Esophagus squamous epithelium (tissue), 4 donors: Measurements from ENCODE around the gene DGKB.

Experiments
- CTCF ChIP-seq, 6 experiments: fragments of 450-650 bp in 4 of 6; fragments of 200-600 bp in 2 of 6; sonication (generic) in 2 of 6; IDR thresholded peaks; one replicate each; pipeline ENCODE4 v1.5.1; 2016 to 2019; ENCODE audit warnings: antibody characterized with exemption in 6 of 6, mild to moderate bottlenecking in 4 of 6, moderate library complexity in 4 of 6
- POLR2A ChIP-seq, 4 donors: fragments of 450-650 bp; IDR thresholded peaks; one replicate each; pipeline ENCODE4 v1.6.1; 2017; ENCODE audit warnings: antibody characterized with exemption in 4 of 4, mild to moderate bottlenecking in 4 of 4, moderate library complexity in 3 of 4

- TF ChIP-seq POLR2A (IDR thresholded peaks at IDR 0.05) (no peak), CTCF (IDR thresholded peaks at IDR 0.05) (no peak)
Measured at GRCh38 chr7:14510268-14510667, 392.3 kb downstream of the DGKB start.
